HG03280 (cell line): ENCODE data around the gene SLC12A3.

Source experiments
- ATAC-seq: cut with Tn5 transposase; IDR thresholded peaks from one replicate; pipeline ENCODE4 v1.9.1; 2021; ENCODE audit warnings: mild to moderate bottlenecking, moderate library complexity; ENCODE audit not compliant: unreplicated experiment

Gene SLC12A3

DNA sequence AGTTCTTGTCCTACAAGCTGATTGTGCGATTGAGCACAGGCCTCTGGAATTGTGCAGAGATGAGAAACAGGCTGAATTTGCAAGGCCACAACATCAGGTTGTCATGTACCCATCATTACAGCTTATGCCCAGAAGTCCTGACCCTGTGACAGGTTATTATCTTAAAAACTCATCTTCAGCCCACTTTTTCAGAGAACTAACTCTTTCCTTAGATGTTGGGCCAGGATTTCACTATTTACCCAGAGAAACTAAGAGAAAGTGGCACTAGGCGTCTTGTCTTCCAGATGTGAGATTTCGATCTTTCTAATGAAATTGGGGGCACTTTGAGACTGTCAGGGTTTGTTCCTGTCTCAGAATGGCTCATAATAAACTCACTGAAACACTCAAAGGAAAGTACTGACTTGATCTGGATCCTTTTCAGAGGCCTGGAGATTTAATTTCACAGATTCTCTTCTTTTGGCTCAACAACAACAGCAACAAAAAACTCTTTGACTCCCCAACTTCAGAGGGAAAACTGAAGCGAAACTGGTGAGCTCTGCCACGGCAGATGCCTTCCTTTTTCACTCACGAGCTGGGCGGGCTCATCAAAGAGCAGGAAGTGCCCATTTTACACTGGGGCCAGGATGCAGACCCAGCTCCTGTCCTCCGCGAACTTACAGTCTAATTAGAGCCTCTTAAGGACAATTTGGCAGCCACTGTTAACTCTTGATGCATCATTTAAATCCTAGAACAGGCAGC lies 17.7 kb upstream of the SLC12A3 start:
- no peak for ATAC-seq

DNA sequence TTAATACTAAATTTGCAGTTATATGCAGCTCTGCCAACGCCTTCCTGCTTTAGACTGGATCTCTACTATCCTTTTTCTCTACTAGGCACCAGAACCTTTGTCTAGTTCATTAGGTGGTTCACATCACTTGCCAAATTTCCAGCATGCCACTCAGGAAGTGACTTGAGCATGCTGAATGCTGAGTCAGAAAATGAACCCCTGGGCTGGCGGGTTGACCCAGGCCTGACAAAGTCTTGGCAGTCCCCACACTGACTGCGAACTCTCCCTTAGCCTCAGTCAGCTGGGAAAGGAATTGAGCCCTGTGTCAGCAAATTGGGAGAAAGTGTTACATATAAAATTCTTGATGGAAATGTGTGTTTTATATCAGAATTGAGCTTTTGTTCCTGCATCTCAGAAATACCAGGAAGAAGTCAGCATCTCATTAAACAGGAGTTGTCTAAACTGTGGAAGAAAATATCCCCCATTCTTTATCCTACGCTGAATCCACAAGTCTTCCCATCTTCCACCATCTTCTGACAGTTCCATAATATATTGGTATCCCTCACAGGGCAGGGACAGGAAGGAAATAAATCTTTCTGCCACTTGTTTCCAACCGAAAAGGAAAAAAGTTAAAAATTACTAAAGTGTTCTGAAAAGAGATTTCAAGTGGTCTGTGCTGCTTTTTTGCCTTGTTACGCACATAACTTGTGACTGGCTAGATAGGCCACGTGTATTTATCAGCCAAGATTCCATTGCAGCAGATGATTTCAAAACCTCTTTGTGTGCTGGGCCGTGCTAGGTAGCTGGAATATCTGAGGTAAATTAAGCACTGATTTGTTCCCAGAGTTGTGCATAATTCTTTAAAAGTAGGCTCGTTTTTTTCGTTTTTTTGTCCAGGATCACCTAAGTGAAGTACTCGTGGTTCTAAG lies 16.7 kb upstream of the SLC12A3 start:
- ATAC-seq: no peak

DNA sequence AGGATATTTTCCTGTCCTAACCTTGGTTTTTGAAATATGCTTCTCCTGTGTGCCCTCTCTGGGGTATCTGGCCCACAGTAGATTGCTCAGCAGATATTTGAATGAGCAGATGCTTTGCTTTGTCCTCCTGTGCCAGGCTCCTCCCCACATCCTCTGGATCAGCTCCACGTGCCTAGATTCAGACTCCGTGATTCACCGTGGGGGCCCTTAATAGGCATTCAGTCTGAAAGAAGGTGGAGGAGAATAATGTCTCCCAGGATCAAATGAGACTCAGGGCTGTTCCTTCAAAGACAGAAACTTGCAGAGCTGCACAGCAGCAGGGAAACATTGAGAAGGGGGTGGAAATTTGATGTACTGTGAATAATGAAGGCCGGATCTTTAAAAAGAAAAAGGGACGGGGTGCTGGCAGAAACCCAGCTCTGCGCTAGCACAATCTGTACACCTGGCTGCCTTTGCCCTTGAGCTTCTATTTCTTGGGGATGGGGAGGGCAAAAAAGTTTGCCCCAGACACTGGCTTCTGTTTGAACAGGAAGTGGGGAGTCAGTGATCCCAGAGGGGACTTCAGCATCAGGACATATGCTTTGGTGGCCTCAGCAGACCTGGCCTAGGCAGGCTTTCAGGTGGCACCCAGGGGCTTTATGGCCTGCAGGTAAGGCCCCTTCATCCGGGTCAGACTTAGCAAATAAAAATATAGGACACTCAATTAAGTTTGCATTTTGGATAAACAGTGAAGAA lies 15.9 kb upstream of the SLC12A3 start:
- no peak for ATAC-seq

DNA sequence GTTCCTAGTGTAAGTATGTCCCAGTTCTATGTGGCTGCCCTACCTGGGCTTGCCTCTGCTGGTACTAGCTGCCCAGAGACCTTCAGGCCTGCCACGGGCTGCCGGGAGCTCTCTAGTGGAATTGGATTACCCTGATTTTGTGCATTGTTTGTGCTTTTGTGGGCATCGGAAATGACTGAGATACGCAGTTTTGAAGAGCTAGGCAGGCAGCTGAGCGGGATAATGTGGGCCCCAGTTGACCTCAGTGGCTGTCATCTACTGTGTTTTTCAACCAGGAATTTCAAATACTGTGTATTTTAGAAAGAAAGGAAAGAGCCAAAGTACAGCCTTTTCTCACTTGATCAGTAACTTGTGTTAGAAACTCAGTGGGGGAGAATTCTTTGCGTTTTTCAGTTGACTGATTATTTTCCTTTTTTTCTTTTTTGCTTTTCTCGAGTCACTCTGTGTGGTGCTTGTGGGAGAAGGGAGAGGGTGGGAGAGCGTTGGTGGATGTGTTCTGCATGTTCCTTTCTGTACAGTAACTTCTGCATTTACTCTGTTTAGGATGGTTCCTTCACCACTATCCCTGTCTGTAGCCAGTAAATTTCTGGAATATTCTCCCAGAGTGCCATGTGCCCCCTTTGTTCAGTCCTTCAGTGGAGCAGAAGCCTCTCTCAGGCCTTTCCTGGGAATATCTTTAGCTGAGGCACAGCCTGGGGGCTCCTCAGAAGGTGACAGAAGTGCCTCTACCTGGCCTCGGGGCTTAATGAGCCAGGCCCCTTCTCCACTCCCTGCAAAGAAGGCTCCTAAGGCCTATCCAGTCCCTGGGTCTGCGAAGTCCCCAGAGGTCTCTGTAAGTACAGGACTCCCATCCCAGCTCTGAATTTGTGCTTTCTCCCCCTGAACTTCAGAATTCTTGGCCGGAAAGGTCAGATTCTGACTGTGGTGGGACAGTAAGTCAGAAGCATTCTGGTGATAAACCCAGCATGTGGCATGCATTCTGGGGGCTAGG lies 15.0 kb upstream of the SLC12A3 start:
- ATAC-seq: no peak

DNA sequence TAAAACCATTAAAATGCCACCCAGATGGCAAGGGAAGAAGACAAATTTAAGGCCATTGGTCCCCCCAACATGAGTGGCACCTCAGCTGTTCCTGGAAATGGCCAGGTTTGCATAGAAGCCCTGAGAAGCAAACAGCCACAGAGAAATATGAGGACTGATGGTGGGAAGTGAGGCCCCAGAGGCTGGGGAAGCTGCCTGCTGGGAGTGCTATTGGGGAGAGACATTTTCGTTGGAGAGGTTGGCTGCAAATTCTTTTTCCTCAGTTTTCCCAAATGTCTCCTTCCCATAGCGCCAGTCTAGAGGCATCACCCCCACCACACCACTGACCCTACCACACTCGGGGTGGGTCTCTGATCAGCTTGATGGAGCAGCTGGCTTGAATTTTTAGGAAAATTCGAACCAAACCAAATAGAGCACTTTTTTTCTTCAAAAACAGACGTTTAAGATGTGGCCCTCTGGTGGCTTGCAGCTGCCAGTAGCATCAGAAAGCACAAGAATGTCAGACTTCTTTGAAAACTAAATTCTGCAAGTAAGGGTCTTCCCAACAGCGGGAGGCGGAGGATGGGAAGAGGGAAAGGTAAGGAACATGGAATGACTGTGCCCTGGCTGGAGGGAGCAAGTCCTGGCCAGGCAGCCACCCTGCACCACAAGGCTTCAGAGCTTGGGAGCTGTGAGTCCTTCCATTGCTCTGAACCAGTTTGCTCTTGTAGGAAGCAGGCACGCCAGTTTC lies 13.2 kb upstream of the SLC12A3 start:
- ATAC-seq: no peak

DNA sequence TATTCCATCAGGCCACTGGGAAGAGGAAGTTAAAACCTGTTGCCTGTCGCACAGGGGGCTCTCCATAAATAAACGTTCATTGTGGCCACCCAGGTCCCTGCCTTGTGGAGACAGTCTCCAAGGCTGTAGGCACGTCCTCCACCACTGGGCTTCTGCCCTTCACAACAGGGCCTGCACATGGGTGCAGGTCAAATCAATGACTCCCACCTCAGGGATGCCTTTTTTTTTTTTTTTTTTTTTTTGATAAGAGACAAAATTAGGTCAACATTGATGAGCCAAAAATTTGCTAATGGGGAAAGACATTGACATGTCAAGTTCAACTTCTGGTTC lies 12.6 kb upstream of the SLC12A3 start:
- ATAC-seq: no peak

DNA sequence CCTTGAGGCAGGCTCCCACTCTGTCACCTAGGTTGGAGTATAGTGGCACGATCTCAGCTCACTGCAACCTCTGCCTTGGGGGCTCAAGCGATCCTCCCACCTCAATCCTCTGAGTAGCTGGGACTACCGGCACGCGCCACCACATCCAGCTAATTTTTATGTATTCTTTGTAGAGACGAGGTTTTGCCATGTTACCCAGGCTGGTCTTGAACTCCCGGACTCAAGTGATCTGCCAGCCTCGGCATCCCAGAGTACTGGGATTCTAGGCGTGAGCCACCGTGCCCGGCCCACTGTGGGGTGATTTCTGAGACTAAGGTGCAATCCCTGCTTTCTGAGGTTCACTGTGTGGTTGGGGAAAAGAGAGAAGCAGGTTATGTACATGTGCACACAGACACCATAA lies 12.0 kb upstream of the SLC12A3 start:
- ATAC-seq: no peak

DNA sequence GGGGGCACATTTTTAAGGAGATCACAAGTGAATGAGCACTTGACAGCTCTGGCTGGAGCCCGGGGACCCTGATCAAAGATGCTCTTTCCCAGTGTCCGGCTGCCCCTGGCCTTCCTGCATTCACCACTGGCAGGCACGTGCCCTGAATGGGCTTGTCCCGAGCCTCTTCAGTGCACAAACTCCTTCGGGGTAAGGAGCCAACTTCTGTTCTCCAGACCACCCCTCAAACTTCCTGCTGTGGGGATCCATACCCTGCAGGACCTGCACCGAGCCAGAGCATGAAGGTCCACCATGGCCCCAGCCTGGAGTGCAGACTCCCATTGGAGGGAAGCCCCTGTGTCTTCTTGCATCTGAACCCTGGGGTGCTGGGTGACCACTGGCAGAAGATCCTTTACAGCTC lies 9.8 kb upstream of the SLC12A3 start:
- no peak for ATAC-seq

DNA sequence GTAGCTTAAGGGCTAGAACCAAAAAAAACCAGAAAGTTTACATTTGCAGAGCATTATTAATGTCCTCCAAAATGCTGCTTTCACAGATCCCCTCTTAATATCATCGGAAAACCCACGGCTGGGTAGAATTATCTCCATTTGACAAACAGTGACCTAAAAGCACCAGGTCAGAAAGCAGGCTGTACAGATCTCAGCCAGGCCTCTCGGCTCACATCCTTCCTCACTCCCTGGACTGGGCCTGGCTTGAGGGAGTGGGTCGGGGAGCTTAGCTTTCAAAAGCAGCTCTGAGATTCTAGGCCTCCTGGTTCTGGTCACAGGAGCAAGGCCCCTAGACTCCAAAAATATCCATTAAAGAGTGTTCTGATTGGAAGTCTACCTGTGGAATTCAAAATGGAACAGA lies 9.1 kb upstream of the SLC12A3 start:
- ATAC-seq: no peak

DNA sequence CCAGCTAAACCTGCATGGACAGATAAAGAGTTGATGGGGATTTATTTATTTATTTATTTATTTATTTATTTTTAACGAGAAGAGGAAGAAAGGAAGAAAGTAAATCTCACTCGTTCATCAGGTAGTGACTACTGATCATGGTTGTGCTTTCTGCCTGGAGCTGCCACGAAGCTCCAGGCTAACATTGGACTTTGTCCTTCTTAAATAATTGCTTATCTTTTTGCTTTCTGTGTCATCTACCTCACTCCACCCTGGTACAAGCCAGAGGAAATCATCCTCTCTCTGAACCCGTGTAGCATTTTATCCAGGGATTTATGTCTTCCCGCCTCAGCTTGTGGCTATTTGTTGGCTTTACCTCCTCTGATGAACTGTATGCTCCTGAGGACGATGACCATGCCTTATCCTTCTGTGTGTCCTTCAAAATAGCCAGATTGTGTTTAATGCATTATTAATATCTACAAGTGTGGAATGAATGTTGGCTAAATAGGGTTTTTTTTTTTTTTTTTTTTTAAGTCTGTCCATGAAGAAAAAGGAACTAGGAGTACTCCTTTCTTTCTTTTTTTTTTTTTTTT lies 8.0 kb upstream of the SLC12A3 start:
- ATAC-seq: no peak

DNA sequence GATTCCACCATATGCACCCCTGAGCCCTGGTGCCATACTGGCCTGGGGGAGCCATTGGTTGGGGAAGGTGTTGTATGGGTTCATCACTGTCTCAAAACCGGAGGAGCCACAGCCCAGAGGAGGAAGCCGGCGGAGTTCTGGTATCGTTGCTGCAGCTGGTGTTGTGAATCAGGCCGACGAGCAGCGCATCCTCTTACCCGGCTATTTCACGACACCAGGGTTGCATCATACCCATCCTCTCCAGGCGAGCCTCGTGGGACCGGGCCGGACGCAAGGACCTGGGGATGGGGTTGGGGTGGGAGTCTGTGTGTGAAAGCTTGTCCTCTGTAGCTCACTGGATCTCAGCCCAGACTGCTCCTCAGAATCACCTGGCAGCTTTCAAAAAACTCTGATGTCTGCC lies 6.6 kb upstream of the SLC12A3 start:
- no peak for ATAC-seq

DNA sequence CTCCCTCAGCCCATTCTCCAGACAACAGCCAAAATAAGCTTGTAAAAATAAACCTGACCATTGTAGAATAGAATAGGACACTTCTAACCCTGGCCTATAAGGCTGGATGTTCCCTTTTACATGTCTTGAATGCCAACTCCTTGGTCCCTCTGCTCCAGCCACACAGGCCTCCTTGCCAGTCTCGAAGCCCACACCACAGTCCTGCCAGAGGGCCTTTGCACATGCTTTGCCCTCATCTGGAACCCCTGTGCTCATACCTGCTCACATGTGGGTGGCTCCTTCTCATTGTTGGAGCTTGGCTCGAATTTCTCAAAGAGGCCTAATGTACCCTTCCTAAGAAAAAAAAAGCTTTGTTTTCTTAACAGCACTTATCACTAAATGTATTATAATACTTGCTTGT lies 5.4 kb upstream of the SLC12A3 start:
- no peak for ATAC-seq

DNA sequence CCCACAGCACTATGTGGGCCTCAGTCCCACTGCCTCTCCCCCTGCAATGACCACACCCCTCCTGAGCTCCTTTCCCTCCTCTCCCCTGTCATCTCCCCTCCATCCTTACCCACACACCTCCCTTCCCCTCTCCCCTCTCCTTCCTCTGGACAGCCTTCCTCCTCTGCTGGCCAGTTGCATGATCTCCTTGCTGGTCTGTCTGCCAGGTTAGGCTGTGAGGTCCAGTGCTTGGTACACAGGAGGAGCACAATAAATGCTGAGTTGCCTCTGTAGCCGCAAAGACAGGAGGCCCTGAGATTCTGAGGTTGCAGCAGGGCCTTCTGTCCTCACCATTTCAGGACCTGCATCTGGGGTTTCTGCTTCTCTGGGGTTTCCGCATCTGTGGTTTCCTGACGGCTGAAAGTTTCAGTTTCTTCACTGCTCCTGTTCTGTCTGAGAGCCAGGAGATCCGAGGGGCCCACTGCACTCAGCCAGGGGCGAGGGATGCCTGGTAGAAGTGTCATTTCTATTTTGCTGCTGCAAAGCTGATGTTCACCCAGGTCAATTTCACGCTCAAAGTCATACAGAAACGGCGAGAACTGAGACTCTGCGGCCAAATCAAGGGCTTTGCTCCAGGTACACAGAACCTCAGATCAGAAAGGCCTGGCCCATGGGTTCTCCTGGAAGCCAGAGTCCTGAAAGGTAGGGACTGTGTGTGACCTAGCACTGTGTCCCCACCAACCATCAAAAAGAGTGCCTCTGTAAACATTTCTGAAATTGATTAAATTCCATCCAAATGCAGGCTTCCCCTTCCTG lies 4.6 kb upstream of the SLC12A3 start:
- no peak for ATAC-seq

DNA sequence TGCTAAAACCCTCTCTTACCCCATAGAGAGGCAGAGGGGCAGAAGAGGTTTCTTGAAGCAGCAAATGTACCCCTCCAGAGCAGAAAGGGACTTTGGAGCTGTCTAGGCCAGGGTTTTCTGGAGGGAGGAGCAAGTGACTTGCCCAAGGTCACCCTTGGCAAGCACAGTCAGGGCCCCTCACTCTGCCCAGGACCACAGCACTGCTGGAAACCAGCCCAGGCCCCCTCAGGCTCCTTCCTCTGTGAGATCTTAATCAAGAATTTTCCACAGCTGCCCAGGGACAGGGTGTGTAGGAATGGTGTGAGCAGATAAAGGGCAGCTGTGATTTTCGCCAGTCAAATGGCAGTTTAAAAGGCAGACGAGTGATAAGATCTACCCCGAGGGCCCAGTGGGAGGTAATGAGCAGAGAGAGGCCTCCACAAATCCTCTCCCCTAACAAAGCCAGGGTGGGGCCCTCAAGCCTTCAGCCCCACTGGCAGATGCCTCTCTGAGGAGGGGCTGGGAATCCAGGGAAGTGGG lies 3.9 kb upstream of the SLC12A3 start:
- no peak for ATAC-seq

DNA sequence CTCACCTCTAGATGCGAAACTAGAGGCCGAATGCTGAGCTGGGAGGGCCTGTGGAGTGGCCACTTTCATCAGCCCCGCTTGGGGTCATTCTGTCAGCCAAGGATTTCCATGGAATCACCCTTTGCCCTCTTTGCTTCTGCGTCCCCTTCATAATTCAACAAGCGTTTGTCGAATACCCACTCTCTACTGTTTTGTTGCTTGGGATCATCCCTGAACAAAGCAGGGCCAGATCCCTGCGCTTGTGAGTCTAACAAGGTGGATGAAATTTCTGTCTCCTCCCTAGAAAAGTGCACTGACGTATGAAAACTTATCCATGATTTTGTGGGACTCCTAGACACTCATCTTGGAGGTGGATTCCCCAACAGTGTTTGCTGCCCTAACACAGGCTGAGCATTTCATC lies 3.3 kb upstream of the SLC12A3 start:
- ATAC-seq: no peak

DNA sequence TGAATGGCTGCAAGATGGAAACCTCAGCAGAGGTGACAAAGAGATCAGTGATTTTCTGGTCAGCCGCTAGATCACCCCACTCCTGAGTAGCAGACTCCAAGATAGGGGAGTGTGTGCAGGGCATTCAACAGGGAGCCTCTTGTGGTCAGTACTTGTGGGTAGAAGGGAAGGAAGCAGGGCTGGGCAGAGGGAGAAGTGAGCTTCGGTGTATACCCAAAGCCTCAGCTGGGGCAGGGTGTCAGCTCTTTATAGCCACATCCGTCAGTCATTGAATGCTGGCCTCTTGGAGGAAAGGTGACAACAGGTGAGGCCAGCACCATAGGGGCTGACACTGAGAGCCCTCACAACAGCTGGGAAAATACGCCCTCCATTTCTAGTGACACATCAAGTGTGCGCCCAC lies 2.2 kb upstream of the SLC12A3 start:
- no peak for ATAC-seq

DNA sequence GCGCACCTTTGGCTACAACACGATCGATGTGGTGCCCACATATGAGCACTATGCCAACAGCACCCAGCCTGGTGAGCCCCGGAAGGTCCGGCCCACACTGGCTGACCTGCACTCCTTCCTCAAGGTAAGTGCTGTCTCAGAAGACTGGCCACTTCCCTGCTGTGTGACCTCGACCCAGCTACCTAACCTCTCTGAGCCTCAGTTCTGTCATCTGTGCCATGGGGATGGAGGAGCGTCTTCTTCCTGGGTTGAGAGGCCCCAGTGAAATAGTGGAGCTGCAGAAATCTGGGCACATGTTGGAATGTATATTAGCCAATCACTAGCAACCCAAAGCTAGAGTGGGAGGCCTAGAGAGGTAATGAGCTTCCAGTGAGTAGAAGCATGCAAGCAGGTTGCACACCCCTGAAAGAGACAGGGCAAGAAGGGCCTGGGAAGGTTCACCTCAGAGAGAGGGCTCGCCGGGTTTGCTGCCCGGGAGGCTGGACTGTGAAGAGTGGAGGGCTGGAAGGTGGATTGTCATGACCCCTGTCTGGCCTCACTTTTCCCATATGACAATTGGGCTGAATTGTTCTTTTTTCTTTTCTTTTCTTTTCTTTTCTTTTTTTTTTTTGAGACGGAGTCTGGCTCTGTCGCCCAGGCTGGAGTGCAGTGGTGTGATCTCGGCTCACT lies 521 bp downstream of the SLC12A3 start:
- ATAC-seq: no peak
